ENCODE data around the gene GMDS. TPM values are rescaled to one million over a fixed set of nuclear protein-coding genes. Genes with fewer than 3 reads are reported as not detected.

The GMDS gene
- total RNA-seq, 1 experiment from 2014 or later: 31.1 TPM

DNA sequence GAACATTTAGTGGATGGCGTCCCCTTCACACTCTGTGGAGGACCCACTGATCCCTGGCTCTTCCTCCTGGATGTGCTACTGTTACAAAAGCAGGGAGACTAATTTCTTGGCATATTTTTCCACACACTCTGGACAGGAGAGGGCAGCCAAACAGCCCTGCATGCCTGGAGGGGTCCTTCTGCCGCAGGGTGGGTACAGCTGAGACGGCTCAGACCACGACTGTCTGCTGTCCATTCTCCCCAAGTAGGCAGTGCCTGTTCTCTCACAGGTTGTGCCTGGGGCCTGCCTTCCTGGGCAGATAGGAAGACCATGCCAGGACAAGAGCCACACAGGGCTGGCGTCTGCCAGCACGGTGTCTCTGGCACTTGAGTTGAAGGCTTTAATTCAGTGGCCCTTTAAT, 375.6 kb downstream of the GMDS start:
- H3K4me1 ChIP-seq: peaks cover 19% of the 10 kb centered on the region
- H3K36me3 ChIP-seq (ENCODE audit: control insufficient read depth, insufficient read depth, low read length): no peaks in the 10 kb centered on the region
- POLR2A ChIA-PET: no interaction called here
- no peak for DNase-seq
- CTCF ChIA-PET: no interaction called here
- H3K9me3 ChIP-seq: no peaks in the 10 kb centered on the region
- Mint-ChIP-seq H3K27me3 (ENCODE audit: insufficient read depth, unreplicated experiment) (no peaks in the 10 kb centered on the region), H3K9me3 (ENCODE audit: unreplicated experiment) (no peaks in the 10 kb centered on the region), H3K4me3 (ENCODE audit: unreplicated experiment) (no peak overlapping the region), H3K27ac (ENCODE audit: unreplicated experiment) (peak overlapping the region; percentile 39), H3K36me3 (ENCODE audit: insufficient read depth, unreplicated experiment) (no peaks in the 10 kb centered on the region), H3K4me1 (ENCODE audit: low read depth, unreplicated experiment) (peaks cover 19% of the 10 kb centered on the region)
- H3K27me3 ChIP-seq (replicated peaks; ENCODE audit: control insufficient read depth, insufficient read depth, low read length): no peaks in the 10 kb centered on the region
- no TSS peak for BruUV-seq (replicated peaks)
- no peak overlapping the region for H3K4me3 ChIP-seq (ENCODE audit: low read depth, low read length)
- intact Hi-C loops (cut with micrococcal nuclease; ENCODE audit: unreplicated experiment): no loop called here
- TF ChIP-seq CTCF (IDR thresholded peaks at IDR 0.05; ENCODE audit: insufficient read depth in 1 of 2, low read depth in 1 of 2, low read length in 1 of 2, severe bottlenecking in 1 of 2, unreplicated experiment in 1 of 2): no peak

DNA sequence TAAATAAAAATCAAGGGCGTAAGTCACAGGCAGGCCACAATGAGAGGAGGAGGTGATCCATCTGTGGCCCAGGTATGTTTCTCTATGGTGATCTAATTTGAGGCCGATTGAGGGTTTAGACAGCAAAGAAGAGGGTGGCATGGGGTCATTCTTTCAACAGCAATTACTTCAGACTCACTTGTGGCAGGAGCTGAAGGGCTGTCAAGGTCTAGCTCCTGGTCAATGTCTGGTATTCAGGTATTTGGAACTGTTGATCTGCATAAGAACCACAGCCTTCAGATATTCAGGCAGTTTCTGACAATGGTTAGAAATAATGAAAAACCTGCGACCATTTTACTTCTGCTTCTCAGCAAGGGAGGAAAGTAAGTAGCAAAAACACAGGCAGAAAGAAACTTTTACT, 376.1 kb downstream of the GMDS start:
- intact Hi-C loops (cut with micrococcal nuclease; ENCODE audit: unreplicated experiment): no loop called here
- no peaks in the 10 kb centered on the region for H3K27me3 ChIP-seq (replicated peaks; ENCODE audit: control insufficient read depth, insufficient read depth, low read length)
- H3K4me1 ChIP-seq: peaks cover 23% of the 10 kb centered on the region
- BruUV-seq (replicated peaks): no TSS peak
- H3K36me3 ChIP-seq (ENCODE audit: control insufficient read depth, insufficient read depth, low read length): no peaks in the 10 kb centered on the region
- H3K36me3 Mint-ChIP-seq (ENCODE audit: insufficient read depth, unreplicated experiment): no peaks in the 10 kb centered on the region
- no peak for TF ChIP-seq CTCF (IDR thresholded peaks at IDR 0.05; ENCODE audit: insufficient read depth in 1 of 2, low read depth in 1 of 2, low read length in 1 of 2, severe bottlenecking in 1 of 2, unreplicated experiment in 1 of 2)
- CTCF ChIA-PET: no interaction called here
- no peak overlapping the region for H3K4me3 Mint-ChIP-seq (ENCODE audit: unreplicated experiment)
- POLR2A ChIA-PET: interaction anchor here (0.5 kb wide), 1 partner anchor 258 kb away, joined by 5 read pairs; no protein-coding TSS in a partner anchor
- peaks cover 24% of the 10 kb centered on the region for H3K4me1 Mint-ChIP-seq (ENCODE audit: low read depth, unreplicated experiment)
- H3K9me3 Mint-ChIP-seq (ENCODE audit: unreplicated experiment): no peaks in the 10 kb centered on the region
- no peak for DNase-seq
- H3K27me3 Mint-ChIP-seq (ENCODE audit: insufficient read depth, unreplicated experiment): no peaks in the 10 kb centered on the region
- no peak overlapping the region for H3K4me3 ChIP-seq (ENCODE audit: low read depth, low read length)
- H3K27ac Mint-ChIP-seq (ENCODE audit: unreplicated experiment): no peak overlapping the region
- no peaks in the 10 kb centered on the region for H3K9me3 ChIP-seq

- peaks cover 28% of the 10 kb centered on the region for H3K4me1 ChIP-seq
- Mint-ChIP-seq H3K27ac (ENCODE audit: unreplicated experiment) (no peak overlapping the region), H3K9me3 (ENCODE audit: unreplicated experiment) (no peaks in the 10 kb centered on the region), H3K4me1 (ENCODE audit: low read depth, unreplicated experiment) (peaks cover 24% of the 10 kb centered on the region), H3K27me3 (ENCODE audit: insufficient read depth, unreplicated experiment) (no peaks in the 10 kb centered on the region), H3K4me3 (ENCODE audit: unreplicated experiment) (no peak overlapping the region), H3K36me3 (ENCODE audit: insufficient read depth, unreplicated experiment) (no peaks in the 10 kb centered on the region)
- H3K9me3 ChIP-seq: no peaks in the 10 kb centered on the region
- no peak for DNase-seq
- POLR2A ChIA-PET: interaction anchor here (0.5 kb wide), 1 partner anchor 257 kb away, joined by 5 read pairs; no protein-coding TSS in a partner anchor
- no peak for TF ChIP-seq CTCF (IDR thresholded peaks at IDR 0.05; ENCODE audit: insufficient read depth in 1 of 2, low read depth in 1 of 2, low read length in 1 of 2, severe bottlenecking in 1 of 2, unreplicated experiment in 1 of 2)
- intact Hi-C loops (cut with micrococcal nuclease; ENCODE audit: unreplicated experiment): no loop called here
- CTCF ChIA-PET: no interaction called here
- no peaks in the 10 kb centered on the region for H3K27me3 ChIP-seq (replicated peaks; ENCODE audit: control insufficient read depth, insufficient read depth, low read length)
- no TSS peak for BruUV-seq (replicated peaks)
- no peaks in the 10 kb centered on the region for H3K36me3 ChIP-seq (ENCODE audit: control insufficient read depth, insufficient read depth, low read length)
- no peak overlapping the region for H3K4me3 ChIP-seq (ENCODE audit: low read depth, low read length)
Observed at GRCh38 chr6:1868561-1869261, 376.7 kb downstream of the GMDS start.

Data from Caco-2 (cell line).